ENCODE measurements around the gene CDH24. TPM values are rescaled to one million over a fixed set of nuclear protein-coding genes. Genes with fewer than 3 reads are reported as not detected.
"Not testable (repeated sequence)": the region's sequence is repeated elsewhere in the genome, so short reads cannot be mapped to it uniquely, and the experiment has no call there.

The CDH24 gene
- polyA plus RNA-seq, 2 of the 4 experiments (the other 2 are of a cell fraction): 4.8 to 5.1 TPM

DNA sequence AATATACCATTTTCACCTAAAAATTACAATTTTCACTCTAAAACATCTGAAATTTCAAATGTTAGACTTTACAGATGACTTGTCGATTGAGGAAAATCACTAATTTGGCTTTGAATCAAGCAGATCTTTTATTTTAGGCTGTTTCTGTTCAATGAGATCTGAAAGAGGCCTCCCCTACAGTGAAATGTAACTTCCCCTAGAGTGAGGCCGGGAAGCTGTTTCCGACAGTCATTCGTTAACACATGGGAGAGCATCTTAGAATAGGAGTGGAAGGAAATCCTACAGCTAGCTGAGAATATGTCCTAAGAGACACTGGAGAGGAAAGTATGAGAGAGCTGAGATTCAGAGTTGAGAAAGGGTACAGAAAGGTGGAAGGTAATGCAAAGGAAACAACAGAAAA is 41.7 kb downstream of the CDH24 start (continued):
- TF ChIP-seq, protein P1, sequence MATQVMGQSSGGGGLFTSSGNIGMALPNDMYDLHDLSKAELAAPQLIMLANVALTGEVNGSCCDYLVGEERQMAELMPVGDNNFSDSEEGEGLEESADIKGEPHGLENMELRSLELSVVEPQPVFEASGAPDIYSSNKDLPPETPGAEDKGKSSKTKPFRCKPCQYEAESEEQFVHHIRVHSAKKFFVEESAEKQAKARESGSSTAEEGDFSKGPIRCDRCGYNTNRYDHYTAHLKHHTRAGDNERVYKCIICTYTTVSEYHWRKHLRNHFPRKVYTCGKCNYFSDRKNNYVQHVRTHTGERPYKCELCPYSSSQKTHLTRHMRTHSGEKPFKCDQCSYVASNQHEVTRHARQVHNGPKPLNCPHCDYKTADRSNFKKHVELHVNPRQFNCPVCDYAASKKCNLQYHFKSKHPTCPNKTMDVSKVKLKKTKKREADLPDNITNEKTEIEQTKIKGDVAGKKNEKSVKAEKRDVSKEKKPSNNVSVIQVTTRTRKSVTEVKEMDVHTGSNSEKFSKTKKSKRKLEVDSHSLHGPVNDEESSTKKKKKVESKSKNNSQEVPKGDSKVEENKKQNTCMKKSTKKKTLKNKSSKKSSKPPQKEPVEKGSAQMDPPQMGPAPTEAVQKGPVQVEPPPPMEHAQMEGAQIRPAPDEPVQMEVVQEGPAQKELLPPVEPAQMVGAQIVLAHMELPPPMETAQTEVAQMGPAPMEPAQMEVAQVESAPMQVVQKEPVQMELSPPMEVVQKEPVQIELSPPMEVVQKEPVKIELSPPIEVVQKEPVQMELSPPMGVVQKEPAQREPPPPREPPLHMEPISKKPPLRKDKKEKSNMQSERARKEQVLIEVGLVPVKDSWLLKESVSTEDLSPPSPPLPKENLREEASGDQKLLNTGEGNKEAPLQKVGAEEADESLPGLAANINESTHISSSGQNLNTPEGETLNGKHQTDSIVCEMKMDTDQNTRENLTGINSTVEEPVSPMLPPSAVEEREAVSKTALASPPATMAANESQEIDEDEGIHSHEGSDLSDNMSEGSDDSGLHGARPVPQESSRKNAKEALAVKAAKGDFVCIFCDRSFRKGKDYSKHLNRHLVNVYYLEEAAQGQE (IDR thresholded peaks at IDR 0.05): no peak

DNA sequence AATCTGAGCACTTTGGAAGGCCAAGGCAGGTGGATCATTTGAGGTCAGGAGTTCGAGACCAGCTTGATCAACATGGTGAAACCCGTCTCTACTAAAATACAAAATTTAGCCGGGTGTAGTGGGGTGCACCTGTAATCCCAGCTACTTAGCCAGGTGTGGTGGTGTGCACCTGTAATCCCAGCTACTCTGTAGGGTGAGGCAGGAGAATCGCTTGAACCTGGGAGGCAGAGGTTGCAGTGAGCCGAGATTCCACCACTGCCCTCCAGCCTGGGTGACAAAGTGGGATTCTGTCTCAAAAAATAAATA is 43.6 kb downstream of the CDH24 start:
- ChIA-PET POLR2A (interaction anchor here (0.7 kb wide), 1 partner anchor 10 kb away, joined by 3 read pairs; no protein-coding TSS in a partner anchor), CTCF (interaction anchor here (0.8 to 9.1 kb wide), 9 partner anchors 17 to 55 kb away, joined by 3 to 55 read pairs (median 3); no protein-coding TSS in a partner anchor)
- ATAC-seq; FAIRE-seq; H3K4me1 ChIP-seq; H3K4me3 ChIP-seq; H3K9me3 ChIP-seq; DNase-seq (ENCODE audit: low read depth in 1 of 2, low spot score in 1 of 2); H3K4me2 ChIP-seq; H3K27ac ChIP-seq: not testable (repeated sequence)
- 87% methylated on average over 5 of the region's 5 CpGs for whole genome bisulfite sequencing (ENCODE audit: missing lambda C conversion rate)

DNA sequence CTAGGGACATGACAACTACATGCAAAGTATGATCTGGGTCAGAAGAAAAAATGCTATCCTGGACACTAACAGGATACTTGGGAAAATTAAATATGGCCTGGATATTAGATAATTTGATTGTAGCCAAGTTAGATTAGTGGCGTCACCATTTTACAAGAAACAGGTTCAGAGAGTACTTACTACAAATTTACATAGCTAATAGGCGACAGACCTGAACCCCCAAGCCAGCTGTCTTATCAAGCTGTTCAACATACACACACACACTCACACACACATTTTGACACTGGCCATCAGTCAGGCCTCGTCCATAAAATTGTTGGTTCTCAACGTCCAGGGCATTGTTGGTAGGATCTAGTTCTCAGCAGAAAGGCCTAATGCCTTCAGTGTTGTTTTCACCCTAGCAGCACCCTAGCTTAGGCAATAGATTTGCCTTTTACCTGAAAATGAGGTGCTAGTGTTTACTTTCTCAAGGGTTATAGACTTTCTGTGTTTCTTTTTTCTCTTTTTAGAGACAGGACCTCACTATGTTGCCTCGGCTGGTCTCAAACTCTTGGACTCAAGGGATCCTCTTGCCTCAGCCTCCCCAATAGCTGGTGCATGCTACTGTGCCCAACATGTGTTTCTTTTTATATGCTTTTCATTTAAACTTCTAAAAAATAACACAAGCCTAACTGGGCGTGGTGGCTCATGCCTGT is 44.1 kb downstream of the CDH24 start:
- CTCF ChIA-PET: interaction anchor here (0.8 to 9.1 kb wide), 11 partner anchors 9 to 56 kb away, joined by 3 to 55 read pairs (median 3); partner anchors contain the start of gene CDH24
- no peak for FAIRE-seq
- Histone ChIP-seq H3K4me2 (no peak overlapping the region), H3K4me1 (peaks cover 6% of the 10 kb centered on the region; the same call in 1 of the 3 replicates), H3K27ac (no peak overlapping the region), H3K9me3 (no peaks in the 10 kb centered on the region), H3K4me3 (no peak overlapping the region)
- TF ChIP-seq, protein P2, sequence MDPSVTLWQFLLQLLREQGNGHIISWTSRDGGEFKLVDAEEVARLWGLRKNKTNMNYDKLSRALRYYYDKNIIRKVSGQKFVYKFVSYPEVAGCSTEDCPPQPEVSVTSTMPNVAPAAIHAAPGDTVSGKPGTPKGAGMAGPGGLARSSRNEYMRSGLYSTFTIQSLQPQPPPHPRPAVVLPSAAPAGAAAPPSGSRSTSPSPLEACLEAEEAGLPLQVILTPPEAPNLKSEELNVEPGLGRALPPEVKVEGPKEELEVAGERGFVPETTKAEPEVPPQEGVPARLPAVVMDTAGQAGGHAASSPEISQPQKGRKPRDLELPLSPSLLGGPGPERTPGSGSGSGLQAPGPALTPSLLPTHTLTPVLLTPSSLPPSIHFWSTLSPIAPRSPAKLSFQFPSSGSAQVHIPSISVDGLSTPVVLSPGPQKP (IDR thresholded peaks at IDR 0.05; ENCODE audit: low read depth, low read length): no peak
- TF ChIP-seq NFE2L2 (conservative IDR thresholded peaks at IDR 0.05; ENCODE audit: low read length) (no peak), FOSB (CRISPR knock-in tag; IDR thresholded peaks at IDR 0.05) (no peak), RARB (CRISPR knock-in tag; IDR thresholded peaks at IDR 0.05) (no peak), TFCP2L1 (CRISPR knock-in tag; IDR thresholded peaks at IDR 0.05) (no peak), HOXB13 (CRISPR knock-in tag; IDR thresholded peaks at IDR 0.05; ENCODE audit: low read depth) (no peak), CBX2 (IDR thresholded peaks at IDR 0.05; ENCODE audit: borderline replicate concordance, low read depth) (no peak), SMC3 (IDR thresholded peaks at IDR 0.05) (no peak), FOSL2 (IDR thresholded peaks at IDR 0.05) (no peak), FOSL2 (CRISPR knock-in tag; IDR thresholded peaks at IDR 0.05) (no peak), CHD4 (IDR thresholded peaks at IDR 0.05; ENCODE audit: borderline replicate concordance) (no peak), RAD21 (conservative IDR thresholded peaks at IDR 0.05 in 1 of 2, IDR thresholded peaks at IDR 0.05 in 1 of 2) (no peak)
- TF ChIP-seq, protein P3, sequence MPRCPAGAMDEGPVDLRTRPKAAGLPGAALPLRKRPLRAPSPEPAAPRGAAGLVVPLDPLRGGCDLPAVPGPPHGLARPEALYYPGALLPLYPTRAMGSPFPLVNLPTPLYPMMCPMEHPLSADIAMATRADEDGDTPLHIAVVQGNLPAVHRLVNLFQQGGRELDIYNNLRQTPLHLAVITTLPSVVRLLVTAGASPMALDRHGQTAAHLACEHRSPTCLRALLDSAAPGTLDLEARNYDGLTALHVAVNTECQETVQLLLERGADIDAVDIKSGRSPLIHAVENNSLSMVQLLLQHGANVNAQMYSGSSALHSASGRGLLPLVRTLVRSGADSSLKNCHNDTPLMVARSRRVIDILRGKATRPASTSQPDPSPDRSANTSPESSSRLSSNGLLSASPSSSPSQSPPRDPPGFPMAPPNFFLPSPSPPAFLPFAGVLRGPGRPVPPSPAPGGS (IDR thresholded peaks at IDR 0.05): no peak
- TF ChIP-seq, protein P4, sequence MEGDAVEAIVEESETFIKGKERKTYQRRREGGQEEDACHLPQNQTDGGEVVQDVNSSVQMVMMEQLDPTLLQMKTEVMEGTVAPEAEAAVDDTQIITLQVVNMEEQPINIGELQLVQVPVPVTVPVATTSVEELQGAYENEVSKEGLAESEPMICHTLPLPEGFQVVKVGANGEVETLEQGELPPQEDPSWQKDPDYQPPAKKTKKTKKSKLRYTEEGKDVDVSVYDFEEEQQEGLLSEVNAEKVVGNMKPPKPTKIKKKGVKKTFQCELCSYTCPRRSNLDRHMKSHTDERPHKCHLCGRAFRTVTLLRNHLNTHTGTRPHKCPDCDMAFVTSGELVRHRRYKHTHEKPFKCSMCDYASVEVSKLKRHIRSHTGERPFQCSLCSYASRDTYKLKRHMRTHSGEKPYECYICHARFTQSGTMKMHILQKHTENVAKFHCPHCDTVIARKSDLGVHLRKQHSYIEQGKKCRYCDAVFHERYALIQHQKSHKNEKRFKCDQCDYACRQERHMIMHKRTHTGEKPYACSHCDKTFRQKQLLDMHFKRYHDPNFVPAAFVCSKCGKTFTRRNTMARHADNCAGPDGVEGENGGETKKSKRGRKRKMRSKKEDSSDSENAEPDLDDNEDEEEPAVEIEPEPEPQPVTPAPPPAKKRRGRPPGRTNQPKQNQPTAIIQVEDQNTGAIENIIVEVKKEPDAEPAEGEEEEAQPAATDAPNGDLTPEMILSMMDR (IDR thresholded peaks at IDR 0.05): no peak
- TF ChIP-seq, protein P5, sequence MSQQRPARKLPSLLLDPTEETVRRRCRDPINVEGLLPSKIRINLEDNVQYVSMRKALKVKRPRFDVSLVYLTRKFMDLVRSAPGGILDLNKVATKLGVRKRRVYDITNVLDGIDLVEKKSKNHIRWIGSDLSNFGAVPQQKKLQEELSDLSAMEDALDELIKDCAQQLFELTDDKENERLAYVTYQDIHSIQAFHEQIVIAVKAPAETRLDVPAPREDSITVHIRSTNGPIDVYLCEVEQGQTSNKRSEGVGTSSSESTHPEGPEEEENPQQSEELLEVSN (IDR thresholded peaks at IDR 0.05; ENCODE audit: borderline replicate concordance, low read depth): no peak
- ATAC-seq: no peak
- no peak for DNase-seq (ENCODE audit: low read depth in 1 of 2, low spot score in 1 of 2)
- POLR2A ChIA-PET: interaction anchor here (0.7 kb wide), 1 partner anchor 10 kb away, joined by 3 read pairs; no protein-coding TSS in a partner anchor
- WGBS (ENCODE audit: missing lambda C conversion rate): 79% methylated on average over 6 of the region's 6 CpGs

All from A549 (cell line).